Adipose tissue (tissue), 3 donors: Measurements from ENCODE around the gene VCL. TPM values are rescaled to one million over a fixed set of nuclear protein-coding genes. Genes with fewer than 3 reads are reported as not detected.

ENCODE experiments used
- H3K27ac ChIP-seq: one replicate; pipeline ENCODE4 v1.5.1; 2013; ENCODE audit warnings: low read depth, low read length
- WGBS, 3 donors: extraction: QIAGEN DNeasy Blood & Tissue Kit; methylation state at CpG; one replicate each; pipeline ENCODE4 v1.1.7; 2013; 5-methylcytosine and 5-hydroxymethylcytosine counted together
- polyA plus RNA-seq, 3 donors: library from polyadenylated mRNA; stranded (reverse); fragments of 200-250 nt; gene quantifications; one replicate each; pipeline ENCODE4 v1.2.3, GENCODE V29; 2013
- donor health status: healthy with polysubstance abuse.
- donor health status: Bipolar disorder and iron deficiency.
- donor health status: healthy.

The VCL gene
- polyA plus RNA-seq, 3 donors: 12.9 to 64.5 (median 20.1) TPM

DNA sequence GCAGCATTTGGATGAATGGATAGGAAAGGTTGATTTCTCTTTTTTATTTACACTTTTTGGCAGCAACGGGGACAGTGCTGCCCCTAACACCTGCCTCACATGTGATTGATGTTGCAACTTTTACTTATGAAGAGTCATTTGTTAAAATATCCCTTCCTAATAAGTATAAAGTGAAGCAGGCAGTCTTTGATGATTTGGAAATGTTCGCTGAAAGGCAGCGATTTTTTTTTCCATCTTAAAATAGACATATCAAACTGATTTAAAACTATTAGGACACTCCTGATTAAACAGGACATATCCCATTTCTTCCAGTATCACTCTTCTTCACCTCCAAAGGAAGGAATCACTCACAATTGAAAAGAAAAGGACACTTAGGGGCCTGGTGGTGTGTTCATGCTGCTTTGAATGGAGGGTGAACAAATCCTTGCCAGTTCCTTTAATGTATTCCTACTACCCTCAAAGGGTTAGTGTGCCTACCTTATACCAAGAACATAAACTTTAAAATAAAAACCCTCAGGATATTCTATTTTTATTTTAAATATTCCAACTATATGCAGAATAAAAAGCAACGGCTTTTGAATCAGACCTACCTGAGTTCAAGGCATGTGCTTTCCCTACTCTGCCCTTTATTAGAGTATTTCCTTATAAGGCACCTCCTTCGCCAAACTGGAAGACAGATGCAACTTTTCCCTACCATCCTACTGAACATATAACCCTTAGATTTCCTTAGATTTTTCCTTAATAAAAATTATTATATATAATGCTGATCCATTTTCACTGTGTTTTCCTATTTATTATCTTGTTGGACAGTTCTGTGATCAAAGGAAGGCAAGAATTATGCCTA lies 154.2 kb downstream of the VCL start:
- H3K27ac ChIP-seq: no peak overlapping the region
- WGBS, 3 donors: 8 to 29% (median 25%) methylated on average over 5 of the region's 5 CpGs

DNA sequence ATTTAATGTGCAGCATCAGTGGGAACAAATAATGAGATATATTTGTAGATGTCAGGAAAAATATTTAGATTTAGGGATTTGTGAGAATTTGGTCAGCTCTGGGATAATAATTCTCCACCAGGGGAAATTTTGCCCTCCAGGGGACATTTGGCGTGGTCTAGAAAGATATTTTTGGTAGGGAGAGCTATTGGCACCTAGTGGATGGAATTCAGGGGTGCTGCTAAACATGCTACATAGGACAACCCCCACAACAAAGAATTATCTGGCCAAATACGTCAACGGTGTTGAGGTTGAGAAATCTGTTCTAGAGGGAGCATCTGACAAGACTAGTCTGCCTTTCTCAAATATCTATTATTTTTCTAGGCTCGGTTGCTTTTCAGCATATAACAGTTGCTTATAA lies 155.2 kb downstream of the VCL start:
- H3K27ac ChIP-seq: no peak overlapping the region
- WGBS, 3 donors: 48 to 64% (median 51%) methylated on average over 4 of the region's 4 CpGs

DNA sequence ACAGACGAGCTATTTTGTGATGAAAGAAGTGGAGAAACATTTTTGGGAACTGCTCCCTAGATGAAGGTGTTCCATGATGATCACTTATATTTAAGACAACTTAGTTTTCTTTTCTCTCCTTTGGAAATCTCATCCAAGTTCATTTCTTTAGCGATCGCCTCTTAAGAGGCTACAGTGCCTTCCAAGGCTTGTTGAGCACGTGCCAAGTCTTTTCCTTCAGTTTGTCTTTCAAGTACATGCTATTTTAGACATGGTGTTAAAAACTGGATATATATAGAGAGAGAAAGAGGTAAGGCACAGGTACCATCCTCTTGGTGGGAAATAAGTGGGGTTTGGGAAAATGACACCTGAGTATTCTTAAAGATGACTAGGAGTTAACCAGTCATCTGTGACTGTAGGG lies 155.8 kb downstream of the VCL start:
- 56 to 78% (median 66%) methylated on average over 4 of the region's 4 CpGs for WGBS, 3 donors

DNA sequence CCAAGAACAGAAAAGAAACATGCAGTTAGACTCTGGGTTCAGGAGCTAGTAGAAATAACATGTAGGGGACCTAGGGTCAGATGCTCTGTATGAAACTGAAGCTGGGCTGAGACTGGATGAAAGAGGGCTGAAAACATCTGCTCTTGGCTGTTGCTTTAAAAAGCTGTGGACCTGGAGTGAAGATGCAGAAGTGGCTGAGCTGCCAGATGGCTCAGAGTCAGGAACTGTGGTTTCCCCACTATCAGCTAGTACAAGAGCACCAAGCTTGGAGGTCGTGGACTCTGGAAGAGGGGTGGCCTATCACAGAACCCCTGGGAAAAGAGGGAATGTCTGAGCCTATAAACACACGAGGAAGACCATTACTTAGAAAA lies 159.0 kb downstream of the VCL start:
- WGBS, 3 donors: 9 to 28% (median 22%) methylated on average over 2 of the region's 2 CpGs
- H3K27ac ChIP-seq: no peak overlapping the region

More for the DNA sequence above, 155.8 kb downstream of the VCL start:
- H3K27ac ChIP-seq: no peak overlapping the region

DNA sequence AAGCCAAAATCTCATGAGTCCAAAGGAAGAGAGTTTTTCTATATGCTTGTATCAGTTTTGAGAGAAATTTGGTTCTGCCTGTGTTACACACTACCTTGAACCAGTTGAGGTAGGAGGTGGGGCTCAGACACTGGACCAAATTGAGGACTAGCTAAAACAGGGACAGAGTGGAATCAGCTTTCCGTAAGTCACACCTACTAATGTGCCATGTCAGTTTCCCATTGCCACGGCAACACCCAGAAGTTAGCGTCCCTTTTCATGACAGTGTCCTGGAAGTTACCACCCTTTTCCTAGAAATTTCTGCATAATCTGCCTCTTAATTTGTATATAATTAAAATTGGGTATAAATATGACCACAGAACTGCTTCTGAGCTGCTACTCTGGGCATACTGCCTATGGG lies 162.1 kb downstream of the VCL start:
- WGBS, 3 donors: 95 to 100% (median 99%) methylated on average over 3 of the region's 3 CpGs
- H3K27ac ChIP-seq: no peak overlapping the region

DNA sequence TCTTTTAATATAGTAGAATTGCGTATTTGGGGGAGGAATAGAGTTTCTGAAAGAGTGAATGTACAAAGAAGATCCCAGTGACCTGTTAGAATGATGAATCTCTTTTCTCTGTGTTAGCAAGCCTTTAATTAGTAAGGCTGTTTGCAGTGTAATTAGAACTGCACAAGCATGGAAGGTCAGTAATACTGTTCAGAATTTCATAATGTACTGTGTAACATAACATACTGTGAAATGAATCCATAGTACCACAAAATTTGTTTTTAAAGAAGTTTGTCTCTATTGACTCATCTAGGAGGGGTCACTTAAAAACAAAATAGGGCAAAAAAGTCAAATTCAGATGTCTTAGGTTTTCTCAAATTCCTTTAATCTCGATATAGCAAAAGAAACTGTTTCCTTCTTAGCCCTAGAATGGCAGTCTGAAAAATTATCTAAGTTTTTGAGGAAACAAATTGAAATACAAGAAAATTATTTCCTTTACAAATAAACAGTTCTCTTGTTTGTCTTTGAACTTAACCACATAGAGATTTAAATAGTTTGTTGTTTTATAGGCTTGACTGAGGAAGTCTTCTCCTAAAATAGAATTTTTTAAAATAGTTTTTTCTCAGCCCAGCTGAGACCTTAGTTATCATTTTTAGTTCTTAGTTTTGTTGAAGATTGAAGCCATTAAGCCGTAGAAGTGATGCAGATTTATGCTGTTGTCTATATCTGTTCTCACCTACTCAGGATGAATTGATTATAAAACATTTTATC lies 165.6 kb downstream of the VCL start:
- no peak overlapping the region for H3K27ac ChIP-seq
- WGBS, 3 donors: 65 to 76% (median 69%) methylated on average over 3 of the region's 3 CpGs

DNA sequence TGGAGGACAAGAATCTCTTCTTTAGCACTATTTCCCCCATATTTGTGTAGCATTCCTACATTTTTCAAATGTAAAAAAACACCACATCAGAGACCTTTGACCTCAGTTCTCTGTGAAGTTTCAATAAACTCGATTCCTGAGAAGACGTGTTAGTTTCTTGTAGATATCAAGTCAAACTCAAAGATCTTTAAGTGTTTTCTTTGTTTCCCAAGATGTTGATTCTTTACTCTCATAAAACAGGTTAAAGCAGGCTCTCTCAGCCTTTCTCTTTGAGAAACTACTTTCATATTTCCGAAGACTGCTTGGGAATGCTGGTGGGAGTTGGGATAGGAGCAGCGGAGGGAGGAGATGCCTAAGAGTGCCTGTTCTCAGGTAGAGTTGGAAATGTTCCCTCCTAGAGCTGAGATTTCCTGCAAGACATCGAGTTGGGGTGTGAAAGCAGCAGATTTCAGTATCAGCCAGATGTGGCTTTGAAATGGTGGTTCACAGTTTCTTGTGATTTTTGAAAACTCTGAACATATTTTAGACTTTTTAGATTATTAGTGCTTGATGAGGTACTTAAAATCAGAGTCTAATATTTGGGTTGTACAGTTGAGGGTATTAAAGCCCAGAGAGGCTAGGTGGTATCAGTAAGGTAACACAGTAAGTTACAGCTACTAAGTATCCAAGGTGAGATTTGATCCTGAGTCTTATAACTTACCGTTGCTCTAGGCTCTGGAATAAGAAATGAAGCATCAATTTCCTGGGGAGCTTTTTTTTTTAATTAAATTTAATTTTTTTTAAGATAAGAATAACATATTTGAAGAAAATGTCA lies 167.0 kb downstream of the VCL start:
- no peak overlapping the region for H3K27ac ChIP-seq
- 58 to 69% (median 64%) methylated on average over 6 of the region's 6 CpGs for WGBS, 3 donors

DNA sequence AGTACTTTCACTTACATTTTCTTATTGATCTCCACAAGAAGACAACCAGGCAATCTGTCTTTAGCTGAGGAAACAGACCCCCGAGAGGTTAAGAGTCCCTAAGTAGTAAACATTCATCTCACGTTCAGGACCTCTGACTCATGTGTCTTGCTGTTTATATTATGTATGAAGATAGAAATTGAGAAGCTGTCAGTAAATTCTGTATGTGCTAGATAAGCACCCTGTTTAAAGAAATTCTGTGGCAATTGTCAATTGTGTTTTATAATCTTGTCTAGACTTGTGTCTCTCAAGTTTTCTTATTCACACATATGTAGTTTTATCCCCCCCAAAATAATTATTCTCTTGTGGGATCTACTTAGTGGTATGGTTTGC lies 167.6 kb downstream of the VCL start:
- 58 to 65% (median 62%) methylated on average over 2 of the region's 2 CpGs for WGBS, 3 donors
- no peak overlapping the region for H3K27ac ChIP-seq

DNA sequence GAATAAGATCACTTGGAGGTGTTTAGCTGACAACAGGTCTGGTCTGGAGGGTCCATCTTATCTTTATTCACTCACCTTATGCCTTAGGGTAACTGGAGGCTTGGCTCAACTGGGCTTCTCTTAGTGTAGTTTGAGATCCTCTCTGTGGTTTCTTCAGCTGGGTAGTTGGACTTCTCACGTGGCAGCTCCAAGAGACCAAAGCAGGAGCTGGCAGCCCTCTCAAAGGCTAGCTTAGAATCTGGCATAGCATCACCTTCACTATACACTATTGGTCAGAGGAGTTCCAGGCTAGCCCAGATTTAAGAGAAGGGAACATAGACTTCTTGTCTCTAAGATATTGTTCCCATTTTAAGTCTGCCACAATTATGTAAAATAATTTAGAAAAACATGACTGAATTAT lies 169.5 kb downstream of the VCL start:
- WGBS, 3 donors: 53 to 67% (median 58%) methylated on average over 1 of the region's 1 CpG
- no peak overlapping the region for H3K27ac ChIP-seq

Other genes starting within 250 kb of the VCL start
- 10 to 100 TPM; 24.0 to 53.3 (median 47.1) TPM for gene CHCHD1, start 216.1 kb upstream of the VCL start, polyA plus RNA-seq
- 10 to 100 TPM; 47.1 to 86.5 (median 65.1) TPM for gene ZSWIM8, start 212.5 kb upstream of the VCL start, polyA plus RNA-seq
- 10 to 100 TPM in 1 of 3 donors, 1 to 10 TPM in 2; 7.8 to 22.6 (median 8.3) TPM for gene NDST2, start 186.5 kb upstream of the VCL start, polyA plus RNA-seq
- gene CAMK2G, start 123.6 kb upstream of the VCL start, polyA plus RNA-seq: 10 to 100 TPM in 2 of 3 donors, 1 to 10 TPM in 1; 6.2 to 13.5 (median 12.8) TPM
- gene PLAU, start 87.0 kb upstream of the VCL start, polyA plus RNA-seq: 100 to 1,000 TPM in 1 of 3 donors, 10 to 100 TPM in 1, 1 to 10 TPM in 1; 3.6 to 175 (median 29.8) TPM
- gene AP3M1, start 152.7 kb downstream of the VCL start, polyA plus RNA-seq: 10 to 100 TPM; 11.2 to 20.2 (median 13.2) TPM
- gene ADK, start 153.1 kb downstream of the VCL start, polyA plus RNA-seq: 10 to 100 TPM; 10.9 to 28.3 (median 17.9) TPM